GM18498 (cell line): ENCODE measurements around the gene ABCB4.
"Not testable (repeated sequence)": the region's sequence is repeated elsewhere in the genome, so short reads cannot be mapped to it uniquely, and the experiment has no call there.

Experiments used
- ATAC-seq: cut with Tn5 transposase; IDR thresholded peaks from one replicate; pipeline ENCODE4 v1.9.1; 2021; ENCODE audit warnings: mild to moderate bottlenecking, moderate library complexity; ENCODE audit not compliant: unreplicated experiment

The ABCB4 gene

DNA sequence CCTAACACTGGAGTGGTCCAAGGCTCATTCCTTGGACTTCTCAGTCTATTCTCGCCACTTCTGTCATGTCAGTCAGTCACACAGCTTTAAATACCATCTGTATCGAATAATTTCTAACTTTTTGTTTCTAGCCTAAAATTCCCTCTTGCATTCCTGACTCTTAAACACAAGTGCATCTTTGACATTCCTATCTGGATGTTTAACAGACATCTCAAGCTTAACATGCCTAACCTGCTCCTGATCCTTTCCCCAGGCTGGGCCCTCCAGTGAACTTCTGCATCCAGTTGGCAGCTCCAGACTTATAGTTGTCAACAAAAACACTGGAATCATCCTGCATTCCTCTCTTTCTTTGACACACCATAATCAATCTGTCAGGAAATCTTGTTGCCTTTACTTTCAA, 4.5 kb upstream of the ABCB4 start:
- ATAC-seq, result no peak

DNA sequence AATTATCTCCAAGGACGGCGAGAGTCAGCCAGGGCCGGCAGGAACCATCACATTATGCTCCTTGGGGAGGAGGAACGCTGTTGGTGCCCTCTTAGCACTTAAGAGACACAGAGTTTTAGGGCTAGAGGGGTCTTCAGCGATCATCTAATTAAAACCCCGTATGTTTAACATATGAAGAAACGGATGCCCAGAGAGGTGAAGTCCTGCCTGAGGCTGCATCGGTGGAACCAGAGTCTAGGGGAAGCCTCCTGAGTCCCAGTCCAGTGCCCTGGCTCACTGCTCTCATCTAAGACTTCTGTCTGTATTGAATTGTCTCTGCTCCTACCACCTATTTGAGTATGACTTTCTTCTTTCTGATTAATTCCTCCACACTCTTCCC, 688 bp upstream of the ABCB4 start:
- no peak for ATAC-seq

DNA sequence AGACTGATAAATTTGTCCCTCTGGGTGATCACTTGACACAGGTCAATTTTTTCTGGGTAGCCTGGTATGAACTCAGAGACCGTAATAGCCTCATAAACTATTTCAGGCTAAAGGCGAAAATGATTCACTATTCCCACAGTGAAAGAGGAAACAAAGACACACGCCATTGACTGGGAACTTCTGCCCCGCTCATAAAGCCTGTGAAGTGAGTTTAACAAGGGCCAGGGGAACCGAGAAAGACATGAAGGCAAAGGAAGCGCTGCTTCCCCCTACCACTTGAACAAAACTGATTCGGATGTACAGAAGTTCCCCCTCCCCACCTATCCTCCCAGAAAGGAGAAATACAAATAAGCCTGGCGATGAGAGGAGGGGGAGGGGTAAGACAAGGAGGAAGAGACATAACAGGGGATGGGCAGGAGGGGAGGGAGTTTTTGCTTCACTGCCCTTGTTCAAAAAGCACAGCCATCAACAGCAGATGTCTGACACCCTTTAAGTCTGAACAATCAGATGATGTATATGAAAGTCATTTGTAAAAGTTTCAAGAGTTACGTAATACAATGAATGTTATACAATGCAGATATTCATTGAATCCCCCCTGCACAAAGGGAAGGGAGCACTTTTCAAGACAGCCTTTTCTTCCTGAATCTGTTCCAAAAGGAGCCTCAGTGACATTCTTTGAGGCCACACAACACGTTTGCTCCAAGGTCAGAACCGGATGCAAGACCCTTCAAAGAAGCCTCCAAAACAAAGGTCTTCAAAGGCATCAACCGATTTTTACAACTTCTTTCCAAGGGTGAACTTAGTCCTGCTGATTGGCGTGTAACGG, 734 bp downstream of the ABCB4 start:
- peak; percentile 66 for ATAC-seq

DNA sequence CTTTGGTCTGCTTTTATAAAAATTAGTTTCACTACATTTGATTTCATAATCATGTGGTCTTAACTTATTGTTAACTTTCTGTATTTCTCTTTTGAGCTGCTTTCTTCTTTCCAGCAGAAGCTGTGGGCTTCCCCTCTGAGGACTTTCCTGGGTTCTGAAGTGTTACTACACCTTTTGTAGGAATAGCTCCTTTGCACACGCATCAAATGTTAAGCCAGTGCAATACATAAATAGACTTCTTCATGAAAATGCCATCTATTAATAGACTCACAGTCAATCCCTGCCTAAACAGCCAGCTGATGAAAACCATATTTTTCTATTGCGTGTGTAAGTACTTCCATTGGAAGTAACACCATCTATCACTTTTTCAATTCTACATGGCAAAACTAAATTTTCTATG, 1.5 kb downstream of the ABCB4 start:
- no peak for ATAC-seq

GRCh38 chr7:87473192-87473591, 2.3 kb downstream of the ABCB4 start:
- no peak for ATAC-seq

GRCh38 chr7:87471473-87471872, 4.0 kb downstream of the ABCB4 start:
- no peak for ATAC-seq

DNA sequence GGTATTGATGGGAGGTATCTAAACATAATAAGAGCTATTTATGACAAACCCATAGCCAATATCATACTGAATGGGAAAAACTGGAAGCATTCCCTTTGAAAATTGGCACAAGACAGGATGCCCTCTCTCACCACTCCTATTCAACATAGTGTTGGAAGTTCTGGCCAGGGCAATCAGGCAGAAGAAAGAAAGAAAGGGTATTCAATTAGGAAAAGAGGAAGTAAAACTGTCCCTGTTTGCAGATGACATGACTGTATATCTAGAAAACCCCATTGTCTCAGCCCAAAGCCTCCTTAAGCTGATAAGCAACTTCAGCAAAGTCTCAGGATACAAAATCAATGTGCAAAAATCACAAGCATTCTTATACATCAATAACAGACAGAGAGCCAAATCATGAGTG, 6.3 kb downstream of the ABCB4 start:
- not testable (repeated sequence) for ATAC-seq

- not testable (repeated sequence) for ATAC-seq
Observed at GRCh38 chr7:87465534-87465880, 10.0 kb downstream of the ABCB4 start.

DNA sequence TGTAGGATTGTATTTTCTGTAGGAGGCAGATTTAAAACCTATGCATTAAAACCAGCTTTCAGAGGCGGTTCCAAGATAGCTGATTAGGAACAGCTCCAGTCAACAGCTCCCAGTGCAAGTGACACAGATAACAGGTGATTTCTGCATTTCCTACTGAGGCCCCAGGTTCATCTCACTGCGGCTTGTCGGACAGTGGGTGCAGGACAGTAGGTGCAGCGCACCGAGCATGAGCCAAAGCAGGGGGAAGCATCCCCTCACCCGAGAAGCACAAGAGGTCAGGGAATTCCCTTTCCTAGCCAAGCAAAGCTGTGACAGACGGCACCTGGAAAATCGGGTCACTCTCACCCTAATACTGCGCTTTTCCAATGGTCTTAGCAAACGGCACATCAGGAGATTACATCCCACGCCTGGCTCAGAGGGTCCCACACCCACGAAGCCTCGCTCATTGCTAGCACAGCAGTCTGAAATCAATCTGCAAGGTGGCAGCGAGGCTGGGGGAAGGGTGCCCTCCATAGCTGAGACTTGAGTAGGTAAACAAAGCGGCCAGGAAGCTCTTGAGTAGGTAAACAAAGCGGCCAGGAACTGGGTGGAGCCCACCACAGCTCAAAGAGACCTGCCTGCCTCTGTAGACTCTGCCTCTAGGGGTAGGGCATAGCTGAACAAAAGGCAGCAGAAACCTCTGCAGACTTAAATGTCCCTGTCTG, 10.5 kb downstream of the ABCB4 start:
- ATAC-seq, result not testable (repeated sequence)

GRCh38 chr7:87463982-87464381, 11.5 kb downstream of the ABCB4 start:
- no peak for ATAC-seq

DNA sequence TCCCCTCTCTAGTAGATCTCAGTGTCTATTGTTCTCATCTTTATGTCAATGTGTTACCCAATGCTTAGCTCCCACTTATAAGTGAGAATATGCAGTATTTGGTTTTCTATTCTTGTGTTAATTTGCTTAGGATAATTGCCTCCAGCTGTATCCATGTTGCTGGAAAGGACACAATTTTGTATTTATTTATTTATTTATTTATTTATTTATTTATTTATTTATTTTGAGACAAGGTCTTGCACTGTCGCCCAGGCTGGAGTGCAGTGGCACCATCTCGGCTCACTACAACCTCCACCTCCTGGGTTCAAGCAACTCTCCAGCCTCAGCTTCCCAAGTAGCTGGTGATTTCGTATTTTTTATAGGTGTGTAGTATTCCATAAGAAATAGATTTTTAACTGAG, 15.0 kb downstream of the ABCB4 start:
- ATAC-seq, result not testable (repeated sequence)

GRCh38 chr7:87459941-87460340, 15.5 kb downstream of the ABCB4 start:
- ATAC-seq, result no peak

GRCh38 chr7:87458148-87458547, 17.3 kb downstream of the ABCB4 start:
- no peak for ATAC-seq

DNA sequence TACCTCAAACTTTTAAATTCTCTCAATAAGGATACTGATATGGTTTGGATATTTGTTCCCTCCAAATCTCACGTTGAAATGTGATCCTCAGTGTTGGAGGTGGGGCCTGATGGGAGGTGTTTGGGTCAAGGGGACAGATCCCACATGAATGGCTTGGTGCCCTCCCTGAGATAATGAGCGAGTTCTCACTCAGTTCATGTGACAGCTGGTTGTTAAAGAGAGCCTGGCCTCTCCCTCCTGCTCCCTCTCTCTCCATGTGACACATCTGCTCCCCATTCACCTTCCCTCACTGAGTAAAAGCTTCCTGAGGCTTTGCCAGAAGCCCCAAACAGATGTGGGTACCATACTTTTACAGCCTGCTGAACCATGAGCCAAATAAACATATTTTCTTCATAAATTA, 19.2 kb downstream of the ABCB4 start:
- ATAC-seq, result no peak

- ATAC-seq, result no peak
Observed at GRCh38 chr7:87452279-87452678, 23.2 kb downstream of the ABCB4 start.

- no peak for ATAC-seq
Observed at GRCh38 chr7:87451187-87451586, 24.3 kb downstream of the ABCB4 start.

DNA sequence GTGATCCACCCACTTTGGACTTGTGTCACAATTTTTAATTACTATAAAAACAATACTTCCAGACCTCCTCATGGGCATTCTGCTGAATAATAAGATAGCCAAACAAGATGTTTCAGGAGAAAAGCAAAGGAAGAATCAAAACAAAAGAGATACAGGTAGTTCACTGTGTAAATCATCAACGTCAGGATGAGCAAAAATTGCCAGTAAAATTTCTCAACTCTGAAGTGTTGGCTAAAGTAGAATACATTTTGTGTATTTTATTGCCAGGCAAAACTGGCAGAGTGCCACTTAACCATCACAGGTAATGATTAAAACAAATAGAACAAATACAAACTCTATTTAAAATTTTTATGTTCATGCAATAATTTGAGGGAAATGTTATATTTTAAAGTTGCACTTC, 24.8 kb downstream of the ABCB4 start:
- no peak for ATAC-seq

GRCh38 chr7:87448388-87448787, 27.1 kb downstream of the ABCB4 start:
- ATAC-seq, result no peak

DNA sequence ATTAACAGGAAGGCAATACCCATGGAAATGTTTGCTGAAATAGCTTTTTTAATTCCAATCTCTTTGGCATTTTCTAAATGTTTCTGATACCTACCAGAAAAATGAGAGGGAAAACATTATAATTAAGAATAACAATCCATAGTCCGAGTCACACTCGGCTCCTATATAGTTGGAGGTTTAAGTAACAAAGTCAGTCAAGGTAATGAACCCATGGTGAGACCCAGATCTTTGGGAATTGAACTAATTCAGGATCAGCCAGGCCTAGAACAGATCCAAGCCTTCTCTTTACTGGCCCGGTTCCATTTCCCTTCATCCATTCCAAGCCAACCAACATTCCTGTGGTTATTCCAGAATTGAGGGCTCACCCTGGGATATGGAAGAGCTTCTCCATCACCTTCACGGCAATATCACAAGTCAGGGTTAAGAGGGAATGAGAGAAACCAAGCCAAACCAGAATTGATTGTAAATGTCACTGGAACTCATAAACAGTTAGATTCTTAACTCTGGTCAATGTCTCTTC, 28.3 kb downstream of the ABCB4 start:
- ATAC-seq, result no peak

DNA sequence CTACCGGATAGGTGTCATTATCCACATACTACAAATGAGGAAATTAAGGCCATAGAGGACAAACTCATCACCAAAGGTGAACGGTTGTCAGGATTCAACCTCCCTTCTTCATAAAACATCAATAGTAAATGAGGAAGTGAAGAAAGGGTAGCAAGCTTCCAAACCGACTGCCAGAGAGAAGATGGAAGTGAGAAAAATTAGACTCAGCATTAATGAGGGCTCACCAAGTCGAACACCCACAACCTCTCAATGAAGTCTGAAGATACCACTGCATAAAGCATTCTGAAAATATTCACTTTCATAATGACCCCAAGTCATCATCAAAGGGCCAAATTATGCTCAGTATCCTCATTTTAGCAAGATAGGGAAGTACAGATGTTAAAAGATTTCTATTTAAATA, 29.6 kb downstream of the ABCB4 start:
- peak; percentile 93 for ATAC-seq

DNA sequence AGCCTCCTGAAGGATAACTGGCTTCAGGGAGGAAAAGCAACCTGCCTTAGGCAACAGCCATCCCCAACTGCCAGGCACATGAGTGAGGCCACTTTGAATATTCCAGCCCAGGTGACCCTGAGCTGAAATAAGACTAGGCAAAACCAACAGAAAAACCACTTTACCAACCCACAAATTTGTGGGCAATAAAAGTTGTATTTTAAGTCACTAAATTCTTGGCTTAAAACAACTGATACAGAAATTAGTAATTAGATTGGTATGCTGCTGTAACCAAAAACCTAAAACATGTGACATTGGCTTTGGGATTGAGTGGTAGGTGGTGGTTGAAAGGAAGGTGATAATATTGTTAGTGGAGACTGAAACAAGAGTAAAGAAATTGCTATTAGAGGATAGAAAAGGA, 39.9 kb downstream of the ABCB4 start:
- no peak for ATAC-seq

- no peak for ATAC-seq
Observed at GRCh38 chr7:87432536-87432935, 42.9 kb downstream of the ABCB4 start.
